ENCODE results near the gene SLC10A7. TPM values are rescaled to one million over a fixed set of nuclear protein-coding genes. Genes with fewer than 3 reads are reported as not detected.

Gene SLC10A7
- total and polyA plus RNA-seq, 2 of the 8 experiments (the other 6 are each of a cell fraction or from before 2014, with no cell fraction given) = 2.5 to 2.9 TPM

DNA sequence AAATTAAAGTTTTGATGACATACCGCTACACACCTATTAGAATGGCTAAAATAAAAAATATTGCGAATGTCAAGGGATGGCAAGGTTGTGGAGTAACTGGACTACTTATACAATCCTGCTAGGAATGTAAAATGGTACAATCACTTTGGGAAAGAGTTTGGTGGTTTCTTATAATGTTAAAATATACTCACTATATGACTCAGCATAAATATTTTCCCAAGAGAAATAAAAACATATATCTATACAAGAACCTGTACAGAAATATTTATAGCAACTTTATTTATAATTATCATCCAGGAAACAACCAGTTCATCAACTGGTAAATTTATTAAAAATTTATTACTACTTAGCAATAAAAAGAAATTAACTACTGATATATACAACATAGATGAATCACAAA is 89.7 kb downstream of the SLC10A7 start:
- WGBS, 2 experiments (ENCODE audit: extremely low coverage in 1 of 2, insufficient coverage in 1 of 2, insufficient read length in 1 of 2, insufficient replicate concordance in 2 of 2, low coverage in 1 of 2, low lambda C conversion rate in 2 of 2, missing lambda C conversion rate in 1 of 2) = 96% methylated on average over 2 of the region's 2 CpGs; no CpG with 5 or more reads in 1 of the 2 experiments
- H2BK12ac ChIP-seq (ENCODE audit: low read depth, low read length) = no peak overlapping the region
- no peak for TF ChIP-seq ASH2L (IDR thresholded peaks at IDR 0.05; ENCODE audit: low read length)
- no peak for TF ChIP-seq KDM1A (IDR thresholded peaks at IDR 0.05; ENCODE audit: borderline replicate concordance, low read length)
- H3K27ac ChIP-seq (ENCODE audit: low read depth, low read length) = no peak overlapping the region
- FAIRE-seq (no peak), DNase-seq (ENCODE audit: low read depth in 1 of 2, low spot score in 2 of 2) (no peak)
- no peak overlapping the region for H3K4me3 ChIP-seq (ENCODE audit: extremely low read depth in 1 of 4, insufficient read depth in 2 of 4, low read depth in 3 of 4, low read length in 4 of 4)
- no peak overlapping the region for H3K56ac ChIP-seq (replicated peaks; ENCODE audit: insufficient read length, low read depth, low read length)
- ChIA-PET CTCF (ENCODE audit: partially characterized antibody) (interaction anchor here (0.6 kb wide), 1 partner anchor 444 kb away, joined by 4 read pairs; no protein-coding TSS in a partner anchor), POLR2A (ENCODE audit: partially characterized antibody) (no interaction called here)
- H3K9ac ChIP-seq (replicated peaks in 1 of 4; ENCODE audit: extremely low read depth in 1 of 4, low read depth in 3 of 4, low read length in 3 of 4) = no peak overlapping the region
- H4K91ac ChIP-seq (replicated peaks; ENCODE audit: insufficient read length, low read length) = no peak overlapping the region
- no peak overlapping the region for H3K4me2 ChIP-seq (ENCODE audit: insufficient read depth in 1 of 2, low read depth in 2 of 2, low read length in 2 of 2)
- no peak overlapping the region for H4K5ac ChIP-seq (ENCODE audit: insufficient read length, low read depth, low read length)
- H4K8ac ChIP-seq (ENCODE audit: extremely low read depth, insufficient read depth, low read length) = no peak overlapping the region
- H2AK5ac ChIP-seq (ENCODE audit: low read depth, low read length) = no peak overlapping the region
- no peak overlapping the region for H3K23ac ChIP-seq (ENCODE audit: insufficient read length)
- H3K14ac ChIP-seq (ENCODE audit: insufficient read length) = no peak overlapping the region
- no peak overlapping the region for H2AFZ ChIP-seq (ENCODE audit: low read length)
- H3K79me2 ChIP-seq (ENCODE audit: control insufficient read depth in 1 of 2, insufficient read depth in 2 of 2, low read length in 2 of 2) = no peaks in the 10 kb centered on the region
- no peak overlapping the region for H3K18ac ChIP-seq (ENCODE audit: extremely low read depth, low read length)
- H3K36me3 ChIP-seq (ENCODE audit: control insufficient read depth in 2 of 4, insufficient read depth in 4 of 4, low read length in 3 of 4) = no peaks in the 10 kb centered on the region
- no peak overlapping the region for H2BK15ac ChIP-seq (ENCODE audit: low read length)
- no peaks in the 10 kb centered on the region for H3K79me1 ChIP-seq (ENCODE audit: low read depth, low read length)
- no peak overlapping the region for H2BK120ac ChIP-seq (replicated peaks; ENCODE audit: low read depth, low read length)
- H3K4ac ChIP-seq (replicated peaks; ENCODE audit: insufficient read length, low read depth, low read length) = no peak overlapping the region
- no peaks in the 10 kb centered on the region for H3K27me3 ChIP-seq (replicated peaks in 1 of 4; ENCODE audit: control insufficient read depth in 3 of 4, extremely low read depth in 1 of 4, insufficient read depth in 3 of 4, low read length in 3 of 4)
- H2BK5ac ChIP-seq (ENCODE audit: low read depth, low read length) = no peak overlapping the region
- H3K9me3 ChIP-seq (ENCODE audit: insufficient read depth in 2 of 2, low read depth in 1 of 2, low read length in 1 of 2) = no peaks in the 10 kb centered on the region
- no peaks in the 10 kb centered on the region; the same call in 1 of the 2 replicates for H3K23me2 ChIP-seq (ENCODE audit: low read depth, low read length)
- H4K20me1 ChIP-seq (replicated peaks in 1 of 2; ENCODE audit: control insufficient read depth in 1 of 2, insufficient read depth in 2 of 2, low read length in 2 of 2) = no peaks in the 10 kb centered on the region
- H2BK20ac ChIP-seq (ENCODE audit: low read length) = no peak overlapping the region
- peaks cover 0 to 3% (median 0%) of the 10 kb centered on the region in 4 experiments; a peak in 1 of 7 replicates for H3K4me1 ChIP-seq (replicated peaks in 1 of 4; ENCODE audit: control insufficient read depth in 3 of 4, insufficient read depth in 4 of 4, low read length in 3 of 4)
